ENCODE results near the gene CEACAM16. TPM values are rescaled to one million over a fixed set of nuclear protein-coding genes. Genes with fewer than 3 reads are reported as not detected.

The CEACAM16 gene
- total RNA-seq, 1 donor from 2014 or later, result not detected

GRCh38 chr19:44753626-44753931, 54.6 kb downstream of the CEACAM16 start:
- no peaks in the 10 kb centered on the region for H3K27me3 ChIP-seq
- peak overlapping the region; percentile 43 to 52 for H3K4me3 ChIP-seq
- peaks cover 89% of the 10 kb centered on the region for H3K4me1 ChIP-seq
- DNase-seq (ENCODE audit: extremely low spot score in 2 of 2), result no peak
- no peak for TF ChIP-seq CTCF (IDR thresholded peaks at IDR 0.05)
- no peak for TF ChIP-seq POLR2A (IDR thresholded peaks at IDR 0.05)
- TF ChIP-seq POLR2AphosphoS5 (IDR thresholded peaks at IDR 0.05; ENCODE audit: insufficient read depth in 1 of 2, low read depth in 1 of 2), result no peak
- peaks cover 0 to 17% of the 10 kb centered on the region in 2 donors for H3K36me3 ChIP-seq
- intact Hi-C loops (cut with DNase I), result no loop called here
- H3K27ac ChIP-seq, result peak overlapping the region; percentile 92
- H3K9me3 ChIP-seq, result no peaks in the 10 kb centered on the region

GRCh38 chr19:44753932-44754749, 55.2 kb downstream of the CEACAM16 start:
- Histone ChIP-seq H3K4me1 (peaks cover 90% of the 10 kb centered on the region), H3K27me3 (no peaks in the 10 kb centered on the region)

GRCh38 chr19:44754750-44755080, 55.8 kb downstream of the CEACAM16 start:
- Histone ChIP-seq H3K27ac (peak overlapping the region; percentile 92), H3K36me3 (peaks cover 0 to 27% of the 10 kb centered on the region in 2 donors), H3K4me3 (peak overlapping the region; percentile 43 to 52), H3K4me1 (peaks cover 90% of the 10 kb centered on the region), H3K9me3 (no peaks in the 10 kb centered on the region), H3K27me3 (no peaks in the 10 kb centered on the region)
- intact Hi-C loops (cut with DNase I), result loop anchor here (5.0 kb wide), 1 partner anchor 32 kb away; no protein-coding TSS in a partner anchor
- no peak for DNase-seq (ENCODE audit: extremely low spot score in 2 of 2)
- TF ChIP-seq POLR2AphosphoS5 (IDR thresholded peaks at IDR 0.05; ENCODE audit: insufficient read depth in 1 of 2, low read depth in 1 of 2) (no peak), POLR2A (IDR thresholded peaks at IDR 0.05) (no peak), CTCF (IDR thresholded peaks at IDR 0.05) (no peak)

More at GRCh38 chr19:44753932-44754749, 55.2 kb downstream of the CEACAM16 start:
- Histone ChIP-seq H3K9me3 (no peaks in the 10 kb centered on the region), H3K27ac (peak overlapping the region; percentile 92), H3K4me3 (peak overlapping the region; percentile 43 to 52), H3K36me3 (peaks cover 0 to 22% of the 10 kb centered on the region in 2 donors)
- intact Hi-C loops (cut with DNase I), result no loop called here
- DNase-seq (ENCODE audit: extremely low spot score in 2 of 2), result no peak
- TF ChIP-seq POLR2AphosphoS5 (IDR thresholded peaks at IDR 0.05; ENCODE audit: insufficient read depth in 1 of 2, low read depth in 1 of 2) (peak; percentile 53 to 88), POLR2A (IDR thresholded peaks at IDR 0.05) (no peak)

- H3K27me3 ChIP-seq, result no peaks in the 10 kb centered on the region
- DNase-seq (ENCODE audit: extremely low spot score in 2 of 2), result no peak
- no peaks in the 10 kb centered on the region for H3K9me3 ChIP-seq
- H3K4me3 ChIP-seq, result peak overlapping the region in 1 of 2 donors; percentile 52
- H3K27ac ChIP-seq, result peak overlapping the region; percentile 92
- H3K36me3 ChIP-seq, result peaks cover 0 to 29% of the 10 kb centered on the region in 2 donors
- no peak for TF ChIP-seq POLR2A (IDR thresholded peaks at IDR 0.05)
- no peak for TF ChIP-seq CTCF (IDR thresholded peaks at IDR 0.05)
- no peak for TF ChIP-seq POLR2AphosphoS5 (IDR thresholded peaks at IDR 0.05; ENCODE audit: insufficient read depth in 1 of 2, low read depth in 1 of 2)
- H3K4me1 ChIP-seq, result peaks cover 87% of the 10 kb centered on the region
- intact Hi-C loops (cut with DNase I), result loop anchor here (5.0 kb wide), 1 partner anchor 33 kb away; no protein-coding TSS in a partner anchor
Measured at GRCh38 chr19:44755219-44755618, 56.3 kb downstream of the CEACAM16 start.

GRCh38 chr19:44756089-44756562, 57.2 kb downstream of the CEACAM16 start:
- intact Hi-C loops (cut with DNase I), result loop anchor here (5.0 kb wide), 1 partner anchor 34 kb away; no protein-coding TSS in a partner anchor
- no peak for TF ChIP-seq CTCF (IDR thresholded peaks at IDR 0.05)
- TF ChIP-seq POLR2A (IDR thresholded peaks at IDR 0.05), result no peak
- TF ChIP-seq POLR2AphosphoS5 (IDR thresholded peaks at IDR 0.05; ENCODE audit: insufficient read depth in 1 of 2, low read depth in 1 of 2), result no peak
- H3K4me1 ChIP-seq, result peaks cover 78% of the 10 kb centered on the region
- no peaks in the 10 kb centered on the region for H3K9me3 ChIP-seq
- H3K27me3 ChIP-seq, result no peaks in the 10 kb centered on the region
- peak overlapping the region; percentile 92 for H3K27ac ChIP-seq
- no peak overlapping the region for H3K4me3 ChIP-seq
- DNase-seq (ENCODE audit: extremely low spot score in 2 of 2), result no peak
- peaks cover 0 to 38% of the 10 kb centered on the region in 2 donors for H3K36me3 ChIP-seq

Data from vagina (tissue), 2 donors.